Vagina (tissue), 2 donors: ENCODE results near the gene CACHD1.

Experiments used
- POLR2A ChIP-seq, 2 donors: fragments of 450-650 bp; IDR thresholded peaks; one replicate each; pipeline ENCODE4 v1.6.1; 2017; ENCODE audit warnings: antibody characterized with exemption in 2 of 2, mild to moderate bottlenecking in 2 of 2, moderate library complexity in 2 of 2
- TF ChIP-seq, protein P1 (sequence below), 3 experiments: fragments of 450-650 bp in 2 of 3; fragments of 200-600 bp in 1 of 3; sonication (generic) in 1 of 3; IDR thresholded peaks; one replicate each; pipeline ENCODE4 v1.5.1; 2017 to 2019; ENCODE audit warnings: antibody characterized with exemption in 3 of 3, mild to moderate bottlenecking in 2 of 3, moderate library complexity in 2 of 3

DNA sequence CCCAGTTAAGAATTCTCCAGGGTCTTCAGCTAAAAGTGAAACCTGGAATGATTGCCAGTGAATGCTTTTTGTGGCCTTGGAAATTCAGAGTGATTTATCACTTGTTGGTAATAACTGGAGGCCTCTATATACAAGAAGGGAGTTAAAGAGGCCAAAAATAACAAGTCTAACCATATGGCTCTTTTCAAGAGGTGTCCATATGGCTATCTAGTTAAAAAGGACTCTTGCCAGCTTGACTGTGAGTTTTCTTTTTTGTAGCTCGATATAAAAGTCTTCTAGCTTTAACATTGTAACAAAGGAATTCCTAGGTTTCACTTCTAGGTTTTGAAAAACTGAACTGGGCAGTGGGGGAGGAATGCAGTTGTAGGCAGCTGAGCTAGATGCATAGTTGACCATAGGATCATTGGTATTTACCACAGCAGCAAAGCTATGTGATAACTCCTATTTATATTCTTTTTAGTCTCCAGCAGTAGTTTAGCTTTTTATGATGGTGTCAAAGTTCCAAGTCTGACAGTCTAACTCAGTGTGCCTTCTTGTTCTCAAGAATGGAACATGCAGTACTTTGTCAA is 44.4 kb downstream of the CACHD1 start:
- TF ChIP-seq, protein P1, sequence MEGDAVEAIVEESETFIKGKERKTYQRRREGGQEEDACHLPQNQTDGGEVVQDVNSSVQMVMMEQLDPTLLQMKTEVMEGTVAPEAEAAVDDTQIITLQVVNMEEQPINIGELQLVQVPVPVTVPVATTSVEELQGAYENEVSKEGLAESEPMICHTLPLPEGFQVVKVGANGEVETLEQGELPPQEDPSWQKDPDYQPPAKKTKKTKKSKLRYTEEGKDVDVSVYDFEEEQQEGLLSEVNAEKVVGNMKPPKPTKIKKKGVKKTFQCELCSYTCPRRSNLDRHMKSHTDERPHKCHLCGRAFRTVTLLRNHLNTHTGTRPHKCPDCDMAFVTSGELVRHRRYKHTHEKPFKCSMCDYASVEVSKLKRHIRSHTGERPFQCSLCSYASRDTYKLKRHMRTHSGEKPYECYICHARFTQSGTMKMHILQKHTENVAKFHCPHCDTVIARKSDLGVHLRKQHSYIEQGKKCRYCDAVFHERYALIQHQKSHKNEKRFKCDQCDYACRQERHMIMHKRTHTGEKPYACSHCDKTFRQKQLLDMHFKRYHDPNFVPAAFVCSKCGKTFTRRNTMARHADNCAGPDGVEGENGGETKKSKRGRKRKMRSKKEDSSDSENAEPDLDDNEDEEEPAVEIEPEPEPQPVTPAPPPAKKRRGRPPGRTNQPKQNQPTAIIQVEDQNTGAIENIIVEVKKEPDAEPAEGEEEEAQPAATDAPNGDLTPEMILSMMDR (IDR thresholded peaks at IDR 0.05), result no peak
- TF ChIP-seq POLR2A (IDR thresholded peaks at IDR 0.05), result no peak
